Mesendoderm (in vitro differentiated cells): ENCODE data around the gene ABL1.

Experiments used
- DNase-seq: peaks from one replicate; pipeline ENCODE4 v3.0.0; 2013
- H2AK5ac ChIP-seq: 2 replicates; pipeline ENCODE4 v1.6.1; 2013; ENCODE audit warnings: low read length, inconsistent platforms
- H2BK120ac ChIP-seq: 2 replicates; pipeline ENCODE4 v1.6.1; 2013; ENCODE audit warnings: low read depth, mild to moderate bottlenecking, low read length, moderate library complexity, mixed read lengths
- H2BK15ac ChIP-seq: replicated peaks from 2 replicates; pipeline ENCODE4 v1.6.1; 2013; ENCODE audit warnings: low read depth, mild to moderate bottlenecking, moderate library complexity
- H2BK5ac ChIP-seq: 2 replicates; pipeline ENCODE4 v1.6.1; 2013; ENCODE audit warnings: low read length, inconsistent platforms
- H3K18ac ChIP-seq: 2 replicates; pipeline ENCODE4 v1.6.1; 2013; ENCODE audit warnings: mild to moderate bottlenecking, low read length, mixed read lengths
- H3K23ac ChIP-seq: one replicate; pipeline ENCODE4 v1.6.1; 2013; ENCODE audit warnings: low read length
- H3K27ac ChIP-seq: 2 replicates; pipeline ENCODE4 v1.5.1; 2013; ENCODE audit warnings: low read depth, mild to moderate bottlenecking, inconsistent platforms, low read length, moderate library complexity
- H3K27me3 ChIP-seq: 2 replicates; pipeline ENCODE4 v1.6.1; 2013; ENCODE audit warnings: low read length, control low read depth, mild to moderate bottlenecking, inconsistent platforms; ENCODE audit not compliant: insufficient read depth, poor library complexity
- H3K36me3 ChIP-seq: 2 replicates; pipeline ENCODE4 v1.6.1; 2013; ENCODE audit warnings: low read length, inconsistent platforms; ENCODE audit not compliant: control insufficient read depth, insufficient read depth
- H3K4ac ChIP-seq: one replicate; pipeline ENCODE4 v1.6.1; 2013; ENCODE audit warnings: low read depth, mild to moderate bottlenecking, low read length, moderate library complexity
- H3K4me1 ChIP-seq: 2 replicates; pipeline ENCODE4 v1.6.1; 2013; ENCODE audit warnings: low read depth, low read length, inconsistent platforms; ENCODE audit not compliant: control insufficient read depth
- H3K4me2 ChIP-seq: 2 replicates; pipeline ENCODE4 v1.6.1; 2013; ENCODE audit warnings: low read length
- H3K4me3 ChIP-seq: 2 replicates; pipeline ENCODE4 v1.5.1; 2013; ENCODE audit warnings: mild to moderate bottlenecking, low read length
- H3K56ac ChIP-seq: one replicate; pipeline ENCODE4 v1.6.1; 2013; ENCODE audit warnings: low read length
- H3K79me1 ChIP-seq: 2 replicates; pipeline ENCODE4 v1.6.1; 2013; ENCODE audit warnings: low read length, inconsistent platforms
- H3K79me2 ChIP-seq: 2 replicates; pipeline ENCODE4 v1.6.1; 2013; ENCODE audit warnings: mild to moderate bottlenecking, low read length; ENCODE audit not compliant: control insufficient read depth, insufficient read depth
- H3K9ac ChIP-seq: 2 replicates; pipeline ENCODE4 v1.6.1; 2013; ENCODE audit warnings: low read length, inconsistent platforms
- H4K5ac ChIP-seq: one replicate; pipeline ENCODE4 v1.6.1; 2013; ENCODE audit warnings: low read length
- H4K8ac ChIP-seq: one replicate; pipeline ENCODE4 v1.6.1; 2013; ENCODE audit warnings: low read depth, mild to moderate bottlenecking, control low read depth, low read length, moderate library complexity
- WGBS: extraction: QIAGEN DNeasy Blood & Tissue Kit; methylation state at CpG from one replicate; pipeline ENCODE4 v1.1.7; 2013; ENCODE audit warnings: low lambda C conversion rate, missing lambda C conversion rate; ENCODE audit not compliant: insufficient coverage; ENCODE audit errors: extremely low coverage; 5-methylcytosine and 5-hydroxymethylcytosine counted together

Gene ABL1

DNA sequence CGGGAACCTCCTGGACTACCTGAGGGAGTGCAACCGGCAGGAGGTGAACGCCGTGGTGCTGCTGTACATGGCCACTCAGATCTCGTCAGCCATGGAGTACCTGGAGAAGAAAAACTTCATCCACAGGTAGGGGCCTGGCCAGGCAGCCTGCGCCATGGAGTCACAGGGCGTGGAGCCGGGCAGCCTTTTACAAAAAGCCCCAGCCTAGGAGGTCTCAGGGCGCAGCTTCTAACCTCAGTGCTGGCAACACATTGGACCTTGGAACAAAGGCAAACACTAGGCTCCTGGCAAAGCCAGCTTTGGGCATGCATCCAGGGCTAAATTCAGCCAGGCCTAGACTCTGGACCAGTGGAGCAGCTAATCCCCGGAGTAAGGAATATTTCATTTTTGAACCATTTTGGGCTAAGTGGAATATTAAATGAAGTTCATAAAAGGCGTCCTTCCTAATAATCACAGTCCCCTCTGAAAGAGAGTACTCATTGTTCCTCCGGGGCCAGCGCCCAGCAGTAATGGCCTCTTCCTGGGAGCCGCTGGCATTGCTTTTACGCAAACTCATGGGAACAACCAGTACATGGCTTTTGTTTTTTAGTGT is 38.0 kb downstream of the ABL1 start:
- Histone ChIP-seq H4K8ac (no peak overlapping the region), H3K4me2 (no peak overlapping the region), H3K4ac (no peak overlapping the region), H3K36me3 (peaks cover 15% of the 10 kb centered on the region), H2BK15ac (no peak overlapping the region), H3K79me2 (peaks cover 3% of the 10 kb centered on the region), H2BK5ac (no peak overlapping the region), H3K79me1 (peaks cover 9% of the 10 kb centered on the region), H3K27me3 (no peaks in the 10 kb centered on the region), H2BK120ac (no peak overlapping the region), H3K4me1 (no peaks in the 10 kb centered on the region), H3K18ac (no peak overlapping the region), H3K27ac (no peak overlapping the region), H3K4me3 (no peak overlapping the region), H2AK5ac (no peak overlapping the region), H3K9ac (no peak overlapping the region), H3K23ac (no peak overlapping the region), H3K56ac (no peak overlapping the region), H4K5ac (no peak overlapping the region)
- no CpG with 5 or more reads among the region's 15 CpGs for WGBS
- no peak for DNase-seq

DNA sequence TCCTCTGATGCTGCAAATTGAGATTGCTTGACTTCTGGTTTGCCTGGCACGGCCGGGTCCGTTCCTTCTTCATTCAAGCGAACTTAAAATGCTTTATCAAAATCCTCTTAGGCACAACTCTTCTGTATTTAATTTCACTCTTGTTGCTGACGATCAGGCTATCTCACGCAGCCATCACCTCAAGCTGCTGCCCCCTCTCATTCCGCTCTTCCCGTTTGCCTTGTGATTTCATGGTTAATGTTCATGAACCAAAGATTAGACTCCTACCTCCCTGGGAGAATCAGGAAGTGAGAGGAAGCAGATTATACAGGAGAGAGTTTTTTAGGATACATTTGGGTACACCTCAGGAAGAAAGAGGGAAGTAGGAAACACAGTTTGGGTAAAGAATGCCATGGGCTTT is 38.9 kb downstream of the ABL1 start:
- no peak overlapping the region for H4K8ac ChIP-seq
- peaks cover 3% of the 10 kb centered on the region for H3K79me2 ChIP-seq
- H3K36me3 ChIP-seq, result peaks cover 18% of the 10 kb centered on the region
- H3K4me3 ChIP-seq, result no peak overlapping the region
- H2BK120ac ChIP-seq, result no peak overlapping the region
- no peak overlapping the region for H3K18ac ChIP-seq
- no peak overlapping the region for H3K9ac ChIP-seq
- DNase-seq, result no peak
- WGBS, result no CpG with 5 or more reads among the region's 8 CpGs
- no peak overlapping the region for H3K56ac ChIP-seq
- H3K27ac ChIP-seq, result no peak overlapping the region
- no peak overlapping the region for H3K4ac ChIP-seq
- H3K79me1 ChIP-seq, result peaks cover 9% of the 10 kb centered on the region
- H3K23ac ChIP-seq, result no peak overlapping the region
- no peak overlapping the region for H2BK5ac ChIP-seq
- H2AK5ac ChIP-seq, result no peak overlapping the region
- no peak overlapping the region for H2BK15ac ChIP-seq
- H4K5ac ChIP-seq, result no peak overlapping the region
- no peak overlapping the region for H3K4me2 ChIP-seq
- no peaks in the 10 kb centered on the region for H3K4me1 ChIP-seq
- H3K27me3 ChIP-seq, result no peaks in the 10 kb centered on the region

DNA sequence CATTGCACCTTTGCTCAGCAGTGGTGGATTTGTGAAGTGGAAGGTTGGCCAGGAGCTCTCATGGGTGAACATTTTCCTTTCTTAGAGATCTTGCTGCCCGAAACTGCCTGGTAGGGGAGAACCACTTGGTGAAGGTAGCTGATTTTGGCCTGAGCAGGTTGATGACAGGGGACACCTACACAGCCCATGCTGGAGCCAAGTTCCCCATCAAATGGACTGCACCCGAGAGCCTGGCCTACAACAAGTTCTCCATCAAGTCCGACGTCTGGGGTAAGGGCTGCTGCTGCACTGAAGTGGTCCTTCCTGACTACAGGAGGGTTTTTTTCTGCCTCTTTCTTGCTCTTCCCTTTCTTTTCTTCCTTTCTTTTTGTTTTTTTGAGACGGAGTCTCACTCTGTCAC is 39.7 kb downstream of the ABL1 start:
- Histone ChIP-seq H2BK15ac (no peak overlapping the region), H3K79me1 (peaks cover 6% of the 10 kb centered on the region), H3K4me2 (no peak overlapping the region), H3K56ac (no peak overlapping the region), H3K18ac (no peak overlapping the region), H3K4me3 (no peak overlapping the region), H3K23ac (no peak overlapping the region), H3K27ac (no peak overlapping the region), H3K4ac (no peak overlapping the region), H2AK5ac (no peak overlapping the region), H3K4me1 (no peaks in the 10 kb centered on the region), H3K79me2 (no peaks in the 10 kb centered on the region), H2BK120ac (no peak overlapping the region), H2BK5ac (no peak overlapping the region), H3K9ac (no peak overlapping the region), H3K27me3 (no peaks in the 10 kb centered on the region), H4K8ac (no peak overlapping the region), H3K36me3 (peaks cover 18% of the 10 kb centered on the region), H4K5ac (no peak overlapping the region)
- DNase-seq, result no peak
- WGBS, result no CpG with 5 or more reads among the region's 5 CpGs

GRCh38 chr9:130877300-130877699 is 42.2 kb downstream of the ABL1 start:
- H3K4ac ChIP-seq, result no peak overlapping the region
- H3K4me2 ChIP-seq, result no peak overlapping the region
- H3K36me3 ChIP-seq, result peaks cover 33% of the 10 kb centered on the region
- no peaks in the 10 kb centered on the region for H3K79me2 ChIP-seq
- no peak overlapping the region for H4K5ac ChIP-seq
- no peaks in the 10 kb centered on the region for H3K79me1 ChIP-seq
- H2BK120ac ChIP-seq, result no peak overlapping the region
- H3K23ac ChIP-seq, result no peak overlapping the region
- no peak overlapping the region for H3K9ac ChIP-seq
- no peak overlapping the region for H2BK15ac ChIP-seq
- H3K27ac ChIP-seq, result no peak overlapping the region
- no peaks in the 10 kb centered on the region for H3K27me3 ChIP-seq
- H3K56ac ChIP-seq, result no peak overlapping the region
- no peak overlapping the region for H3K4me3 ChIP-seq
- H3K18ac ChIP-seq, result no peak overlapping the region
- DNase-seq, result no peak
- no peak overlapping the region for H2AK5ac ChIP-seq
- WGBS, result no CpG with 5 or more reads among the region's 6 CpGs
- H4K8ac ChIP-seq, result no peak overlapping the region
- H3K4me1 ChIP-seq, result no peaks in the 10 kb centered on the region
- H2BK5ac ChIP-seq, result no peak overlapping the region

GRCh38 chr9:130878295-130878694 is 43.2 kb downstream of the ABL1 start:
- H3K18ac ChIP-seq, result no peak overlapping the region
- H3K27ac ChIP-seq, result no peak overlapping the region
- H3K4ac ChIP-seq, result no peak overlapping the region
- H3K36me3 ChIP-seq, result peaks cover 30% of the 10 kb centered on the region
- no peak overlapping the region for H3K4me2 ChIP-seq
- no peaks in the 10 kb centered on the region for H3K79me2 ChIP-seq
- H3K27me3 ChIP-seq, result no peaks in the 10 kb centered on the region
- H3K9ac ChIP-seq, result no peak overlapping the region
- no peak overlapping the region for H2BK120ac ChIP-seq
- H3K56ac ChIP-seq, result no peak overlapping the region
- no peak overlapping the region for H4K8ac ChIP-seq
- H3K4me1 ChIP-seq, result no peaks in the 10 kb centered on the region
- H3K23ac ChIP-seq, result no peak overlapping the region
- no peak overlapping the region for H2BK5ac ChIP-seq
- H3K4me3 ChIP-seq, result no peak overlapping the region
- DNase-seq, result no peak
- H4K5ac ChIP-seq, result no peak overlapping the region
- H2BK15ac ChIP-seq, result no peak overlapping the region
- WGBS, result no CpG with 5 or more reads among the region's 6 CpGs
- H3K79me1 ChIP-seq, result no peaks in the 10 kb centered on the region
- no peak overlapping the region for H2AK5ac ChIP-seq

DNA sequence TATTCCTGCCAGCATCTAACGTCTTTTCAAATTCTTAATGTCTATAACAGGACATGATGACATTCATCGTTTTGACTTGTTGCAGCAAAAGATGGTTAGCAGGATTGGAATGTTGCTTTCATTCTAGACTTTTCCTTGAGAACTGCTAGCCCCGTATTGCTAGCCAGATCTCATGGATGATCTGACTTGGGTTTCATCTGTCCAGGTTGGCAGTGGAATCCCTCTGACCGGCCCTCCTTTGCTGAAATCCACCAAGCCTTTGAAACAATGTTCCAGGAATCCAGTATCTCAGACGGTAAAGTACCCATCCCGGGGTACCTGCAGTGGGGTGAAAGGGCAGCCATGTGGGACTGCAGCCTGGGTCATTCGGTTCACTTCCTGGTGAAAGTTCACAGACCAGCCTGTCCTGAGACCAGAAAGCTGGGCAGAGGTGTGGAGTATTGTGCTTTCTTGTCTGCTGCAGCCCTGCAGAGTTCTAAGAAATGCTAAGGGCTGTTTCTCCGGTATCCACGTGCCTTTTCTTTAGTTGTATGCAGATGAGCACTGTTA is 44.9 kb downstream of the ABL1 start:
- Histone ChIP-seq H3K56ac (no peak overlapping the region), H3K9ac (no peak overlapping the region), H2AK5ac (no peak overlapping the region), H3K79me1 (no peaks in the 10 kb centered on the region), H3K36me3 (peaks cover 27% of the 10 kb centered on the region), H4K8ac (no peak overlapping the region), H3K18ac (no peak overlapping the region), H4K5ac (no peak overlapping the region), H3K4me2 (no peak overlapping the region), H3K4ac (no peak overlapping the region), H3K27me3 (no peaks in the 10 kb centered on the region), H3K79me2 (no peaks in the 10 kb centered on the region), H3K4me3 (no peak overlapping the region), H2BK15ac (no peak overlapping the region), H3K27ac (no peak overlapping the region), H3K4me1 (no peaks in the 10 kb centered on the region), H2BK5ac (no peak overlapping the region), H2BK120ac (no peak overlapping the region), H3K23ac (no peak overlapping the region)
- WGBS, result no CpG with 5 or more reads among the region's 9 CpGs
- DNase-seq, result no peak
